Measurements from ENCODE around the gene TPM4. TPM values are rescaled to one million over a fixed set of nuclear protein-coding genes. Genes with fewer than 3 reads are reported as not detected.
"Not testable (repeated sequence)": the region's sequence is repeated elsewhere in the genome, so short reads cannot be mapped to it uniquely, and the experiment has no call there.

TPM4 gene
- total RNA-seq (100 to 1,000 TPM in 3 of 5 experiments, 10 to 100 TPM in 2; 65.8 to 435 (median 126) TPM), polyA plus RNA-seq (10 to 100 TPM; 28.2 to 43.5 TPM), total RNA-seq (171 reads per million, percentile 92 among the genes with 10 or more reads in this experiment)

GRCh38 chr19:16076154-16076957 is at the start of gene TPM4:
TPM4 (plus strand) TSS chr19:16076495; CDS start chr19:16076566, 71 bp downstream.
- ATAC-seq: peak; percentile 68
- Mint-ChIP-seq H3K4me3 (peak within 1 kb of the TSS; percentile 84 to 97 (median 90)), H3K9me3 (peaks cover 0 to 4% (median 0%) of the 10 kb centered on the region in 11 donors), H3K27ac (peak within 1 kb of the TSS; percentile 90 to 99 (median 97)), H3K27me3 (no peaks in the 10 kb centered on the region), H3K4me1 (peaks cover 54 to 80% (median 65%) of the 10 kb centered on the region in 7 donors), H3K36me3 (peaks cover 0 to 31% (median 0%) of the 10 kb centered on the region in 5 donors)
- Histone ChIP-seq H3K4me1 (ENCODE audit: control insufficient read depth in 2 of 2, insufficient read depth in 2 of 2, low read length in 2 of 2) (peaks cover 29 to 72% of the 10 kb centered on the region in 2 donors), H3K9me3 (ENCODE audit: control insufficient read depth in 2 of 3, low read length in 3 of 3) (no peaks in the 10 kb centered on the region), H3K27ac (ENCODE audit: low read depth, low read length) (peak within 1 kb of the TSS; percentile 89), H3K27me3 (ENCODE audit: control insufficient read depth in 2 of 2, insufficient read depth in 2 of 2, low read length in 2 of 2) (no peaks in the 10 kb centered on the region), H3K36me3 (ENCODE audit: control insufficient read depth in 2 of 3, insufficient read depth in 3 of 3, low read length in 3 of 3) (peaks cover 0 to 14% (median 0%) of the 10 kb centered on the region in 3 experiments), H3K4me3 (ENCODE audit: low read length) (peak within 1 kb of the TSS; percentile 82)
- POLR2A ChIA-PET: interaction anchor here (0.8 to 9.0 kb wide), 11 partner anchors 9 to 658 kb away, joined by 3 to 128 read pairs (median 4); partner anchors contain the start of genes AKAP8L, HSH2D and KLF2
- intact Hi-C loops (cut with micrococcal nuclease): loop anchor here (5.0 to 10.0 kb wide), 3 partner anchors 291 to 1552 kb away; partner anchors contain the start of gene TECR (in 1 of the 2)
- DNase-seq: peak; percentile 43 to 89 (median 50)
- CTCF ChIA-PET: interaction anchor here (0.6 to 3.5 kb wide), 10 partner anchors 11 to 925 kb away, joined by 3 to 21 read pairs (median 4); partner anchors contain the start of gene RAB8A

- ChIA-PET CTCF (no interaction called here), POLR2A (no interaction called here)
- Mint-ChIP-seq H3K27me3 (peaks cover 0 to 3% (median 0%) of the 10 kb centered on the region in 5 donors), H3K4me1 (peaks cover 0 to 3% (median 0%) of the 10 kb centered on the region in 7 donors), H3K4me3 (no peak overlapping the region), H3K9me3 (no peaks in the 10 kb centered on the region), H3K36me3 (no peaks in the 10 kb centered on the region), H3K27ac (peak overlapping the region in 1 of 9 donors; percentile 37)
- Histone ChIP-seq H3K27ac (ENCODE audit: low read depth, low read length) (no peak overlapping the region), H3K4me1 (ENCODE audit: control insufficient read depth in 2 of 2, insufficient read depth in 2 of 2, low read length in 2 of 2) (no peaks in the 10 kb centered on the region), H3K27me3 (ENCODE audit: control insufficient read depth in 2 of 2, insufficient read depth in 2 of 2, low read length in 2 of 2) (no peaks in the 10 kb centered on the region), H3K36me3 (ENCODE audit: control insufficient read depth in 2 of 3, insufficient read depth in 3 of 3, low read length in 3 of 3) (no peaks in the 10 kb centered on the region), H3K4me3 (ENCODE audit: low read length) (no peak overlapping the region), H3K9me3 (ENCODE audit: control insufficient read depth in 2 of 3, low read length in 3 of 3) (no peaks in the 10 kb centered on the region)
- DNase-seq (no peak), ATAC-seq (no peak)
- intact Hi-C loops (cut with micrococcal nuclease): no loop called here
Measured at GRCh38 chr19:16026756-16027155, 49.5 kb upstream of the TPM4 start.

- CTCF ChIA-PET: interaction anchor here (0.6 kb wide), 1 partner anchor 183 kb away, joined by 3 read pairs; no protein-coding TSS in a partner anchor
- no peaks in the 10 kb centered on the region for H3K36me3 ChIP-seq (ENCODE audit: control insufficient read depth in 2 of 3, insufficient read depth in 3 of 3, low read length in 3 of 3)
- H3K4me1 ChIP-seq (ENCODE audit: control insufficient read depth in 2 of 2, insufficient read depth in 2 of 2, low read length in 2 of 2): no peaks in the 10 kb centered on the region
- intact Hi-C loops (cut with micrococcal nuclease): no loop called here
- H3K9me3 ChIP-seq (ENCODE audit: control insufficient read depth in 2 of 3, low read length in 3 of 3): no peaks in the 10 kb centered on the region
- no peaks in the 10 kb centered on the region for H3K9me3 Mint-ChIP-seq
- no peak overlapping the region for H3K27ac ChIP-seq (ENCODE audit: low read depth, low read length)
- H3K4me3 ChIP-seq (ENCODE audit: low read length): no peak overlapping the region
- H3K27me3 ChIP-seq (ENCODE audit: control insufficient read depth in 2 of 2, insufficient read depth in 2 of 2, low read length in 2 of 2): no peaks in the 10 kb centered on the region
- peaks cover 0 to 3% (median 0%) of the 10 kb centered on the region in 5 donors for H3K27me3 Mint-ChIP-seq
- H3K4me1 Mint-ChIP-seq: peaks cover 0 to 3% (median 0%) of the 10 kb centered on the region in 7 donors
- DNase-seq: no peak
- no peaks in the 10 kb centered on the region for H3K36me3 Mint-ChIP-seq
- POLR2A ChIA-PET: no interaction called here
- no peak overlapping the region for H3K4me3 Mint-ChIP-seq
- ATAC-seq: no peak
- no peak overlapping the region for H3K27ac Mint-ChIP-seq
Measured at GRCh38 chr19:16027528-16027927, 48.8 kb upstream of the TPM4 start.

GRCh38 chr19:16030155-16030554 is 46.1 kb upstream of the TPM4 start:
- DNase-seq; intact Hi-C loops (cut with micrococcal nuclease); H3K4me1 ChIP-seq (ENCODE audit: control insufficient read depth in 2 of 2, insufficient read depth in 2 of 2, low read length in 2 of 2); H3K9me3 ChIP-seq (ENCODE audit: control insufficient read depth in 2 of 3, low read length in 3 of 3); H3K27me3 Mint-ChIP-seq; H3K9me3 Mint-ChIP-seq; H3K4me1 Mint-ChIP-seq; H3K27ac ChIP-seq (ENCODE audit: low read depth, low read length); H3K27me3 ChIP-seq (ENCODE audit: control insufficient read depth in 2 of 2, insufficient read depth in 2 of 2, low read length in 2 of 2); H3K27ac Mint-ChIP-seq; H3K4me3 ChIP-seq (ENCODE audit: low read length); CTCF ChIA-PET; H3K4me3 Mint-ChIP-seq; H3K36me3 ChIP-seq (ENCODE audit: control insufficient read depth in 2 of 3, insufficient read depth in 3 of 3, low read length in 3 of 3); ATAC-seq; POLR2A ChIA-PET; H3K36me3 Mint-ChIP-seq: not testable (repeated sequence)

GRCh38 chr19:16030964-16031871 is 45.1 kb upstream of the TPM4 start:
- POLR2A ChIA-PET: no interaction called here
- Mint-ChIP-seq H3K4me1 (peaks cover 0 to 3% (median 0%) of the 10 kb centered on the region in 7 donors), H3K4me3 (no peak overlapping the region), H3K27ac (no peak overlapping the region), H3K27me3 (peaks cover 0 to 3% (median 0%) of the 10 kb centered on the region in 5 donors), H3K9me3 (no peaks in the 10 kb centered on the region), H3K36me3 (no peaks in the 10 kb centered on the region)
- H3K4me1 ChIP-seq (ENCODE audit: control insufficient read depth in 2 of 2, insufficient read depth in 2 of 2, low read length in 2 of 2): no peaks in the 10 kb centered on the region
- H3K27ac ChIP-seq (ENCODE audit: low read depth, low read length): no peak overlapping the region
- H3K36me3 ChIP-seq (ENCODE audit: control insufficient read depth in 2 of 3, insufficient read depth in 3 of 3, low read length in 3 of 3): no peaks in the 10 kb centered on the region
- intact Hi-C loops (cut with micrococcal nuclease): no loop called here
- DNase-seq (no peak), ATAC-seq (no peak)
- H3K9me3 ChIP-seq (ENCODE audit: control insufficient read depth in 2 of 3, low read length in 3 of 3): no peaks in the 10 kb centered on the region
- CTCF ChIA-PET: no interaction called here
- H3K27me3 ChIP-seq (ENCODE audit: control insufficient read depth in 2 of 2, insufficient read depth in 2 of 2, low read length in 2 of 2): no peaks in the 10 kb centered on the region
- H3K4me3 ChIP-seq (ENCODE audit: low read length): no peak overlapping the region

- intact Hi-C loops (cut with micrococcal nuclease): no loop called here
- Histone ChIP-seq H3K9me3 (ENCODE audit: control insufficient read depth in 2 of 3, low read length in 3 of 3) (no peaks in the 10 kb centered on the region), H3K4me3 (ENCODE audit: low read length) (no peak overlapping the region), H3K27ac (ENCODE audit: low read depth, low read length) (no peak overlapping the region), H3K27me3 (ENCODE audit: control insufficient read depth in 2 of 2, insufficient read depth in 2 of 2, low read length in 2 of 2) (no peaks in the 10 kb centered on the region), H3K4me1 (ENCODE audit: control insufficient read depth in 2 of 2, insufficient read depth in 2 of 2, low read length in 2 of 2) (no peaks in the 10 kb centered on the region), H3K36me3 (ENCODE audit: control insufficient read depth in 2 of 3, insufficient read depth in 3 of 3, low read length in 3 of 3) (no peaks in the 10 kb centered on the region)
- no peak for DNase-seq
- ChIA-PET CTCF (interaction anchor here (0.7 kb wide), 1 partner anchor 22 kb away, joined by 3 read pairs; no protein-coding TSS in a partner anchor), POLR2A (no interaction called here)
- Mint-ChIP-seq H3K27me3 (peaks cover 0 to under 1% (median 0%) of the 10 kb centered on the region in 5 donors), H3K4me1 (peaks cover 0 to 2% (median 0%) of the 10 kb centered on the region in 7 donors), H3K36me3 (no peaks in the 10 kb centered on the region), H3K9me3 (no peaks in the 10 kb centered on the region), H3K27ac (no peak overlapping the region), H3K4me3 (no peak overlapping the region)
- no peak for ATAC-seq
Measured at GRCh38 chr19:16031872-16032200, 44.5 kb upstream of the TPM4 start.

All from naive thymus-derived CD4-positive, alpha-beta T cell (primary cell).